Suprapubic skin (tissue), 4 donors: ENCODE measurements around the gene LDHAL6A.
"Not testable (repeated sequence)": the region's sequence is repeated elsewhere in the genome, so short reads cannot be mapped to it uniquely, and the experiment has no call there.

Source experiments
- EP300 ChIP-seq: sonication (generic); formaldehyde crosslinking; IDR thresholded peaks from one replicate; pipeline ENCODE4 v1.6.1; 2017; ENCODE audit warnings: antibody characterized with exemption
- POLR2AphosphoS5 ChIP-seq, 3 donors: sonication (generic); formaldehyde crosslinking; IDR thresholded peaks; one replicate each; pipeline ENCODE4 v1.6.1; 2017; ENCODE audit warnings: antibody characterized with exemption in 3 of 3
- TF ChIP-seq, protein P1 (sequence below), 2 donors: fragments of 200-600 bp in 1 of 2; fragments of 450-650 bp in 1 of 2; sonication (generic) in 1 of 2; IDR thresholded peaks; one replicate each; pipeline ENCODE4 v1.5.1; 2016 to 2019; ENCODE audit warnings: antibody characterized with exemption in 2 of 2, mild to moderate bottlenecking in 1 of 2, moderate library complexity in 1 of 2

DNA sequence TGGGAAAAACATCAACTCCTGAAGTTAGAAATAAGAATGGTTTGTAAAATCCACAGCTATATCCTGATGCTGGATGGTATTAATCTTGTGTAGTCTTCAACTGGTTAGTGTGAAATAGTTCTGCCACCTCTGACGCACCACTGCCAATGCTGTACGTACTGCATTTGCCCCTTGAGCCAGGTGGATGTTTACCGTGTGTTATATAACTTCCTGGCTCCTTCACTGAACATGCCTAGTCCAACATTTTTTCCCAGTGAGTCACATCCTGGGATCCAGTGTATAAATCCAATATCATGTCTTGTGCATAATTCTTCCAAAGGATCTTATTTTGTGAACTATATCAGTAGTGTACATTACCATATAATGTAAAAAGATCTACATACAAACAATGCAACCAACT lies 48.3 kb upstream of the LDHAL6A start:
- TF ChIP-seq, protein P1, sequence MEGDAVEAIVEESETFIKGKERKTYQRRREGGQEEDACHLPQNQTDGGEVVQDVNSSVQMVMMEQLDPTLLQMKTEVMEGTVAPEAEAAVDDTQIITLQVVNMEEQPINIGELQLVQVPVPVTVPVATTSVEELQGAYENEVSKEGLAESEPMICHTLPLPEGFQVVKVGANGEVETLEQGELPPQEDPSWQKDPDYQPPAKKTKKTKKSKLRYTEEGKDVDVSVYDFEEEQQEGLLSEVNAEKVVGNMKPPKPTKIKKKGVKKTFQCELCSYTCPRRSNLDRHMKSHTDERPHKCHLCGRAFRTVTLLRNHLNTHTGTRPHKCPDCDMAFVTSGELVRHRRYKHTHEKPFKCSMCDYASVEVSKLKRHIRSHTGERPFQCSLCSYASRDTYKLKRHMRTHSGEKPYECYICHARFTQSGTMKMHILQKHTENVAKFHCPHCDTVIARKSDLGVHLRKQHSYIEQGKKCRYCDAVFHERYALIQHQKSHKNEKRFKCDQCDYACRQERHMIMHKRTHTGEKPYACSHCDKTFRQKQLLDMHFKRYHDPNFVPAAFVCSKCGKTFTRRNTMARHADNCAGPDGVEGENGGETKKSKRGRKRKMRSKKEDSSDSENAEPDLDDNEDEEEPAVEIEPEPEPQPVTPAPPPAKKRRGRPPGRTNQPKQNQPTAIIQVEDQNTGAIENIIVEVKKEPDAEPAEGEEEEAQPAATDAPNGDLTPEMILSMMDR (IDR thresholded peaks at IDR 0.05), result not testable (repeated sequence)
- not testable (repeated sequence) for TF ChIP-seq POLR2AphosphoS5 (IDR thresholded peaks at IDR 0.05); EP300
